IPS-18c (cell line): ENCODE results near the gene AICDA.
"Not testable (repeated sequence)": the region's sequence is repeated elsewhere in the genome, so short reads cannot be mapped to it uniquely, and the experiment has no call there.

Source experiments
- H3K4me3 ChIP-seq: 2 replicates; pipeline ENCODE4 v1.7.0; 2013; ENCODE audit warnings: low read depth, mild to moderate bottlenecking, low read length, moderate library complexity; ENCODE audit not compliant: insufficient read depth
- H3K9me3 ChIP-seq: one replicate; pipeline ENCODE4 v1.6.1; 2013; ENCODE audit warnings: mild to moderate bottlenecking, low read length, moderate library complexity; ENCODE audit not compliant: control insufficient read depth, insufficient read depth

AICDA gene

DNA sequence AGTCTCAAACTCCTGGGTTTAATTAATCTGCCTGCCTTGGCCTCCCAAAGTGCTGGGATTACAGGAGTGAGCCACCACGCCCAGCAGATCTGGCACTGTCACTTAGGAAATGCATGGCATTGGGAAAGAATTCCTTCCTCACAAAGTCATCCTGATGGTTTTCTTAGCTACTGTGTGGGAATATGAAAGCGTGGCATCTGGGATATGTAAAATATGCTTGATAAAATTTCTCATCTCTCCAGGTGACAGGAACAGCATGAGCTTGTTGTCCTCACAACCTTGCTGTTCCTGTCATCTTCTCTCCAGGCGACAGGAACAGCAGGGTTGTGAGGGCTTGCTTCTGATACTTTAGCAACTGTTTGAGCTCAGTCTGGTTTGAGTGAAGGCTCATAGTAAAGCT is 16.1 kb upstream of the AICDA start:
- no peak overlapping the region for H3K4me3 ChIP-seq

DNA sequence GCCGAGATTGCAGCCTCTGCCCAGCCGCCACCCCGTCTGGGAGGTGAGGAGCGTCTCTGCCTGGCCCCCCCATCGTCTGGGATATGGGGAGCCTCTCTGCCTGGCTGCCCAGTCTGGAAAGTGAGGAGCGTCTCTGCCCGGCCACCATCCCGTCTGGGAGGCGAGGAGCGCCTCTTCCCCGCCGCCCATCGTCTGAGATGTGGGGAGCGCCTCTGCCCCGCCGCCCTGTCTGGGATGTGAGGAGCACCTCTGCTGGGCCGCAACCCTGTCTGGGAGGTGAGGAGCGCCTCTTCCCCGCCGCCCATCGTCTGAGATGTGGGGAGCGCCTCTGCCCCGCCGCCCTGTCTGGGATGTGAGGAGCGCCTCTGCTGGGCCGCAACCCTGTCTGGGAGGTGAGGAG is 12.1 kb upstream of the AICDA start:
- H3K9me3 ChIP-seq, H3K4me3 ChIP-seq: not testable (repeated sequence)

More for the DNA sequence above, 16.1 kb upstream of the AICDA start:
- H3K9me3 ChIP-seq: peaks cover 4% of the 10 kb centered on the region

DNA sequence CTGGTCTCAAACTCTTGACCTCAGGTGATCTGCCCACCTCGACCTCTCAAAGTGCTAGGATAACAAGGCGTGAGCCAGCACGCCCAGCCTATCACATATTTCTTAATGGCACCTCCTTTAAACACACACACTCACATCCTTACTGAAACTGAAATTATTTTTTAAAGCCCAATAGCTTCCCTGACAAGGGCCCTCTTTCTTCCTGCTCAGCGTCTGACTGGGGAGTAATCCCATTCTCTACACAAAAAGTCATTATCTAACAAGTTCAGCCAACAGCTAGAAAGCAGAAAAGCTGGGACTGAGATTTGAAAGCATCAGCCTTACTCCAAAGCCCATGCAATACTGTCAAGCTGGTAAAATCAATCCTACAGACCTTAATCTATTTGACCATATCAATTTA is 10.0 kb upstream of the AICDA start:
- H3K9me3 ChIP-seq: peaks cover 4% of the 10 kb centered on the region
- no peak overlapping the region for H3K4me3 ChIP-seq

DNA sequence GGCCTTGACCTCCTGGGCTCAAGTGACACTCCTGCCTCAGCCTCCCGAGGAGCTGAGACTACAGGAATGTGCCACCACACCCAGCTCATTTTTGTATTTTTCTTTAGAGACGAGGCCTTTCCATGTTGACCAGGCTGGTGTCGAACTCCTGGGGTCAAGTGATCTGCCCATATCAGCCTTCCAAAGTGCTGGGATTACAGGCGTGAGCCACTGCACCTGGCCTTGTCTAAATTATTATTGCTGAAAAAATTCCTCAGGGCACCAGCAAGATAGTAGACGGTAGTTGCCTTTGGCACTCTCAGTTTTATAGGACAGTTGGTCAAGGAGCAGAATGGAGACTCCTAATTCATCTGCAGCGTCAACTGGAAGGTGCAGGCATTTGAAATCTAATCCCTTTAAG is 2.5 kb upstream of the AICDA start:
- no peaks in the 10 kb centered on the region for H3K9me3 ChIP-seq
- H3K4me3 ChIP-seq: no peak overlapping the region

DNA sequence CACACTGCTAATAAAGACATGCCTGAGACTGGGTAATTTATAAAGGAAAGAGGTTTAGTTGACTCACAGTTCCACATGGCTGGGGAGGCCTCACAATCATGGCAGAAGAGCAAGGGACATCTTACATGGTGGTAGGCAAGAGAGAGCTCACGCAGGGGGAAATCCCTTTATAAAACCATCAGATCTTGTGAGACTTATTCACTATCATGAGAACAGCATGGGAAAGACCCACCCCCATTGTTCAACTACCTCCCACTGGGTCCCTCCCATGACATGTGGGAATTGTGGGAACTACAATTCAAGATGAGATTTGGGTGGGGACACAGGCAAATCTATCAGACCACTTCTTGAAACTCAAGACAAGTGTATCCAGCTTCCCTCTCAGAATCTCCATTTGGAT is 1.2 kb upstream of the AICDA start:
- H3K9me3 ChIP-seq, H3K4me3 ChIP-seq: not testable (repeated sequence)

DNA sequence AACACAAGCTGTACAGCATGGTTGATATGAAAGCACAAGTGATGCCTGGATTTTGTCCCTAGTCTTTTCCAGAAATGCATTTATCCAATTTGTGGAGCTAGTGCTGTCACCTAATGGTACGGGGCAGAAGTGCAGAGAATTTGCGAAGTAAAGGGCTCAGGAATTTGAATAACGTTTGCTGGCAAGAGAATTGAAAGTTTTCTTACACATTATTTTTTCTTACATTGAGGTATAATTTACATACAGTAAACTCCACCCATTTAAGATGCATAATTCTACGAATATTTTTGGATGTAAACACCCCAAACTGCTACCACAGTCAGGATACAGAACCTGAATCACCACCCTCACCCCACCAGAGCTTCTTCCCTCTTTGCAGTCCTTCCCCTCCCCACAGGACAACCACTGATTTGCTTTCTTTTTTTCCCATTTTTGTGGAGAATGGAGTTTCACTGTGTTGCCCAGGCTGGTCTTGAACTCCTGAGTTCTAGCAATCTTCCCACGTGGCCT is 3.5 kb downstream of the AICDA start:
- Histone ChIP-seq H3K9me3 (no peaks in the 10 kb centered on the region), H3K4me3 (no peak overlapping the region)

DNA sequence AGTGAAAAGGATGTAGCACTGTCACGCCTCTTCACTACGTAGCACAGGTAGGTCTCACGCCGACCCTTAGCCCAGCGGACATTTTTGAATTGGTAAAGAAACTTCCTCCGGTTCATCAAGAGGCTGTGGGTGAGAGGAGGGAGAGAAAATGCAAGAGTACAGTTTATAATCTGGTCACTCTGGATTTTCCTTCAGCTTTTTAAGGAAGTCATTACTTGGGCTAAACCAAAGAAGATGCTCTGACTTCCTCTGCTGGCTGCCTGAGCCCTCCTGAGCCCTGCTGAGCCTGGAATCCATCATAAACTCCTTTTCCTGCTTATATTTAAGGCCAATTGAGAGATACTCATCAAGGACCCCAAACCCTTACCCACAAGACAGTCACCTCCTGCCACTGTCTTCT is 5.8 kb downstream of the AICDA start:
- no peak overlapping the region for H3K4me3 ChIP-seq

DNA sequence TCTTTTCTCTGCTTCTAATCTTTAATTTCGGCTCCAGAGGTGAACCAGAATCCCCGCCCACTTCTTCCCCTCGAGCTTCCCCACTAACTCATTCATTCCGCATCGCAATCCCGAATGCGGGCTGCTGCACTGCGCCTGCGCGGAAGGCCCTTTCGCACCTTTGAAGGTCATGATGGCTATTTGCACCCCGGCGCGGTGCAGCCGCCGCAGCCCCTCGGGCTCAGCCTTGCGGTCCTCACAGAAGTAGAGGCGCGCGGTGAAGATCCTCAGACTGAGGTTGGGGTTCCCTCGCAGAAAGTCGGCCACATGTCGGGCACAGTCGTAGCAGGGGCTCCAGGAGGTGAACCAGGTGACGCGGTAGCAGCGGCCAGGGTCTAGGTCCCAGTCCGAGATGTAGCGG is 7.6 kb downstream of the AICDA start:
- Histone ChIP-seq H3K4me3 (no peak overlapping the region), H3K9me3 (no peaks in the 10 kb centered on the region)

More for the DNA sequence above, 5.8 kb downstream of the AICDA start:
- H3K9me3 ChIP-seq: no peaks in the 10 kb centered on the region

DNA sequence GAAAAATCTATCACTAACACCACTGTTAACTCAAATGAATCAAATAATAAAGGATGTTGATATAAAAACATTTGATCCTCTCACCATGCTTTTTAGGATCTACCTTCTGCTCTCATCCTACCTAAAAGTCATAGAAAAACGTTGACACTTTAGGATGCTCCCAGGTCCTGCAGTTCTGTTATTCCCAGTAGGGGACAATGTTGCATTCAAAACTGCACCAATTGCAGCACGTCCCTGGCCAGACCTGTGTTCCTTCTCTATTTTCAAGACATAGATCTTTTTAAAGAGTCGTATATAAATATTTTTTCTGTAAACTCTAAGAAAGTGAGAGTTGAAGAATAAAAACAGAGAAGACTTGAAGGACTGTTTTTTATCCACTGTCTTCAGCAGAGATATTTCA is 8.8 kb downstream of the AICDA start:
- no peak overlapping the region for H3K4me3 ChIP-seq

DNA sequence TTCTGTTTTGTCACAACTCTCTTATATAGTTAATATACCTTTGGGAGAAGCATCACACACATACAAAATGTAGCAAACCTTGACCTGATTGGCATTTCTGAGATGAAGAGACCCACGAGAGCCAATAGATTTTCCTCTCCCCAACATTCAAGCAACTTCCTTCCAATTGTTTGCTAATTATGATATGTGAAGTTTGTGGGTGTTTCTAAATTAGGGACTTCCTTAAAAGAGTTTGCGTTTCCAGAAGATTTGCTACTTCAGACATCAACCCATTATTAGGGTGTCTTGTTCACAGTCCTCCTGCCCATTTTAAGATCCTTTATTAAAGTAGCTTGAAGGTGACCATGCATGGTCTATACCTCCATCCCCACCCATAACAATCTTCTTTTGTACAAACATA is 9.4 kb downstream of the AICDA start:
- H3K4me3 ChIP-seq: no peak overlapping the region
- H3K9me3 ChIP-seq: no peaks in the 10 kb centered on the region

More for the DNA sequence above, 8.8 kb downstream of the AICDA start:
- no peaks in the 10 kb centered on the region for H3K9me3 ChIP-seq

DNA sequence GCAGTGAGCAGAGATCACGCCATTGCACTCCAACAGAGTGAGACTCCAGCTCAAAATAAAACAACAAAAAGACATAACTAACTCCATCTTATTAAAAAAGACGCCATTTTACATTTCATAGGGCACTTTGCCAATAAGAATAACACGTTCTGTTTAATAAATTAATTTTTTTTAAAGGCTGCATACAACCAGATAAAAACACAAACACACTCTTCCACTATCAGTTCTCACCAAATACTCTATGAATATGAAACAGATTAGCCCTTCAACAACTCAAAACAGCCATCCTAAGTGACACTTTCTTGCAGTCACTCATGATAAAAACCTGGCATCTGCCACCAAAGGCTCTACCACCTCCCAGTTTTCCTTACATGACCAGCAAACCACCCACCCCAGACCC is 16.1 kb downstream of the AICDA start:
- Histone ChIP-seq H3K4me3 (no peak overlapping the region), H3K9me3 (no peaks in the 10 kb centered on the region)

DNA sequence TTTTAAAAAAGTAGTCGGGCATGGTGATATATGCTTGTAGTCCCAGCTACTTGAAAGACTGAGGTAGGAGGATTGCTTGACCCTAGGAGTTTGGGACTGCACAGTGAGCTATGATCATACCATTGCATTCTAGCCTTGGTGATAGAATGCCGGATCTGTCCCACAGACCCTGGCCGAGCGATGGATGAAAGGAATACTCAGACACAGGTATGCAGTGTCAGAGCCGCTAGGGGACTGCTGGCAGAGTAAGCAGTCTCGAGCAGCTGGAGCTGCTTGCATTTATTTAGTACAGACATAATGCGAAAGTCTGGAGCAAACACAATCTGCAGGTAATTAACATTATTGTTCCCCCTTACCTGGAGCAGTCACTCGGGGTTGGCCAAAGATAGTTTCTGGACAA is 18.6 kb downstream of the AICDA start:
- no peak overlapping the region for H3K4me3 ChIP-seq
- no peaks in the 10 kb centered on the region for H3K9me3 ChIP-seq

DNA sequence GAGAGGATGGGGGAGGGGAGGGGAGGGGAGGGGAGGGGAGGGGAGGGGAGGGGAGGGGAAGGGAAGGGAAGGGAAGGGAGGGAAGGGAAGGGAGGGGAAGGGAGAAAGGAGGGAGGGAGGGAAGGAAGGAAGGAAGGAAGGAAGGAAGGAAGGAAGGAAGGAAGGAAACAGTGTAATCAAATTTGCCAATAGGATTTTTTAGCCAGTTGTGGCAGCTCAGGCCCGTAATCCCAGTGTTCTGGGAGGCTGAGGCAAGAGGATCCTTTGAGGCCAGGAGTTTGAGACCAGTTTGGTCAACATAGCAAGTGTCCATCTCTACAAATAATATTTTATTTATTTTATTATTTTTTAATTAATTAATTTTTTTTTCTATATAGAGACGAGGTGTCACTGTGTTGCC is 19.4 kb downstream of the AICDA start:
- Histone ChIP-seq H3K9me3 (no peaks in the 10 kb centered on the region), H3K4me3 (no peak overlapping the region)

DNA sequence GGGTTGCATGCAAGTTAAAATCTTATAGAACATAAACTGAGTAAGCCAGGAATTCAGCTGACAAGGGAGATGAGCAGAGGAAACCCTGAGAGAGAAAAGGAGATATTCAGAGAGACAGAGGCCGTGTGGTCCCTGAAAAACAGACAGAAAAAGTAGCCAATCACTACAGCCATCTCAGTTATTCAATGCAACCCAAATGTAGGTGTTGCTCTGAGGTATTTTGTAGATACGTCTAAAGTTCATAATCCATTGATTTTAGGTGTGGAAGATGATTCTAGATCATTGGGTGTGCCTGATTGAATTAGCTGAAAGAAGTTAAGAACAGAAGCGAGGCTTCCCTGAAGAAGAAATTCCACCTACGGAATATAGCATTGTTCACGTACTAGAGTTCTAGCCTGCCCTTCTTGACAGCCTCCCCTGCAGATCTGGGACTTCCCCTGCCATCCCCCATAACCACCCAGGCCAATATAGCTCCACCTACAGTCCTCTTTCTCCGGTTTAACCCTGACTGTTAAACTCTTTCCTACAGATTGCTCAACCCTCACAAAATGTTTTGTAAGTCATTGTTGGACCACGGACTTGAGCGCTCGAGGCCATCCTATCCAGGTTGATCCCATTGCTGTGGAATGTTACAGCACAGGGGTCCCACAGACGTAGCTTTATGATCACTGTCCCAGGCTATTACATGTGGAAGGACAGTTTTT is 21.7 kb downstream of the AICDA start:
- Histone ChIP-seq H3K9me3 (no peaks in the 10 kb centered on the region), H3K4me3 (no peak overlapping the region)

DNA sequence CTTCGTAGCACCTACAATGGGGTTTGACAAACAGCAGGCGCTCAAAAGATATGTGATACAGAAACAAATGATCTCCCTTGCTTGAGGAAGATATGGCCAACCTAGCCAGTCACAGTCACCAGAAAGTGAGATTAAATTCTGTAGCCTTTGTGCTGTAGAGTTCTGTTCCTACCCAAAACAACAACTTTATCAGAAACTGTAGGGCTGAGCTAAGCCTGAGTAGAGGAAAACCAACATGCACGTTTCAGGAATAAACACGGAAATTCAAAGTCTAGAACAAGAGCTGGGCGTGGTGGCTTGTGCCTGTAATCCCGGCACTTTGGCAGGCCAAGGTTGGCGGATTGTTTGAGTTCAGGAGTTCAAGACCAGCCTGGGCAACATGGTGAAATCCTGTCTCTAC is 23.0 kb downstream of the AICDA start:
- no peaks in the 10 kb centered on the region for H3K9me3 ChIP-seq
- H3K4me3 ChIP-seq: no peak overlapping the region

DNA sequence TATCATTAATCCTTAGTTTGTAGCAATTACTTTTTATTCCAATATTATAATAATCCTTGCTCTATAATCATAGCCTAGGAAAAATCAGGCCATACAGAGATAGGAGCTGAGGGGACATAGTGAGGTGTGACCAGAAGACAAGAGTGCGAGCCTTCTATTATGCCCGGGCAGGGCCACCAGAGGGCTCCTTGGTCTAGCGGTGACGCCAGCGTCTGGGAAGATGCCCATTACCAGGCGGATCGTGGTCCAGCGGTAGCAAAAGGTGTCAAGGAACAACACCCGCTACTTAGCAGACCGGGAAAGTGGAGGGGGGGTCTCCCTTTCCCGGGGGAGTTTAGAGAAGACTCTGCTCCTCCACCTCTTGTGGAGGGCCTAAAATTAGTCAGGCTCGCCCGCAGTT is 28.2 kb downstream of the AICDA start:
- H3K9me3 ChIP-seq, H3K4me3 ChIP-seq: not testable (repeated sequence)

DNA sequence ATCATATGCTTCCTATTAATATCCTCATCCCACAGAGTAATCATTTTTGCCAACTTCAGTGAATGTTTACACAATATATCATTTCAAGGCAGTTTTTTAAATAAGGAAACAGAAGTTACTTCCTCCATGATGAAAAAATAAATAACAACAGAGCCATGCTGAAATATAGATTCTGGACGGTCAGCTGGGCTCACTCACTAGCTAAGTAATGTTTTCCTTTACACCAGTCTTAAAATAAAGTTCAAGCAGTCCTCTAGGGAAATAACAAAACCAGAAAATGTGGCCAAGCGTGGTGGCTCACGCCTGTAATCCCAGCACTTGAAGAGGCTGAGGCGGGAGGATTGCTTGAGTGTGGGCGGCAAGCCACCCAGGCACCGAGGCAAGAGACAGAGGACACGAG is 28.7 kb downstream of the AICDA start:
- Histone ChIP-seq H3K4me3 (no peak overlapping the region), H3K9me3 (no peaks in the 10 kb centered on the region)

DNA sequence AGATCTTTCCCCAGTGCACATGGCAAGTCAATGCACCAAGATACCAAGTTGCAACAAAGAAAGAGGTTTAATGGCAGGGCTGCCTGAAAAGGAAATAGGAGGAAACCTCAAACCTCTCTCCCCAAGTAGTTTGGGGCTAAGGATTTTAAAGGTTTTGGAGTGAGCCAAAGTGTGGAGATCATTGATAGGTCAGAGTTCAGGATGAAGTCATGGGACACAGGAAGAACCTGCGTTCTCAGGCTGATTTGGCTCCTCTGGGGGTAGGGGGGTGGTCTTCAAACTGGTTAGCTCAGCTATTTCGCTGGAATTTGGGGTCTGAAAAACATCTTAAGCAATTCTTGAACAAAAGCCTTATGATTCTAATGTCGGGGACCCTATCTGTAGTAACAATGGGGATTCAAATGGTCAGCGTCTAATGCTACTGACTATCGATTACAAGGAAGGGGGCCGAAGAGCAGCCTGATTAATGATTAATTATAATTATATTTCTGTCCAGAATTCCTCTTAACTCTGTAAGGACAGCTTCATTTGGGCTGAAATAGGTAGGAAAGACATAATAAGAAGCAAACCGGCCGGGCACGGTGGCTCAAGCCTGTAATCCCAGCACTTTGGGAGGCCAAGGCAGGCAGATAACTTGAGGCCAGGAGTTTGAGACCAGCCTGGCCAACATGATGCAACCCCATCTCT is 31.4 kb downstream of the AICDA start:
- H3K9me3 ChIP-seq: no peaks in the 10 kb centered on the region
- H3K4me3 ChIP-seq: no peak overlapping the region

DNA sequence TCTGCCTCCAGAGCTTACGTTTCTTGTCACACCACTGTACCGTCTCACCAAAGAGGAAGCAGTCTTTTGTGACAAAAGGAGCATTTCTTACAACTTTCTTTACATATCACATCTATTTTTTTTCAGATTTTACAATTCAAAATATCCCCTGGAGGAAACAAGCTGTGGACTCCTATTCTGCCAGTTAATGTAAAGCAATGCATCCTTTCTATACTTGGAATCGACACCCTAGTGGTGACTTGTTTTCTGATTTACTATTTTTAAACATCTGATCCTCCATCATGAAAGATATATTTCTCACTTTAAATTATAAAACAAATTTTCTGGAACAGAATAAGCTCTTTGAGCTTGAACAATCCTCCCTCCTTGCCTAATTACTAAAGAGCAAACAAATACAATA is 34.8 kb downstream of the AICDA start:
- Histone ChIP-seq H3K9me3 (no peaks in the 10 kb centered on the region), H3K4me3 (no peak overlapping the region)
